HG02571 (cell line): ENCODE measurements around the gene DENND1C.
A peak's percentile ranks its signal among the peaks of the same experiment; 100 is the strongest.

Experiments used
- ATAC-seq: cut with Tn5 transposase; IDR thresholded peaks from one replicate; pipeline ENCODE4 v1.9.1; 2021; ENCODE audit warnings: mild to moderate bottlenecking, moderate library complexity; ENCODE audit not compliant: unreplicated experiment

The DENND1C gene

GRCh38 chr19:6481541-6482342 is at the start of gene DENND1C:
DENND1C (minus strand) TSS chr19:6481787; CDS start chr19:6481695, 92 bp downstream.
- ATAC-seq: no peak

- ATAC-seq: peak; percentile 41
These were observed 49.0 kb upstream of the DENND1C start, which contains the start of gene TNFSF9 for GRCh38 chr19:6530386-6531162. TNFSF9 (plus strand) TSS chr19:6531026; CDS start chr19:6531037, 11 bp downstream.

GRCh38 chr19:6529937-6530385 is 48.4 kb upstream of the DENND1C start:
- ATAC-seq: no peak

- ATAC-seq: no peak
These were observed 47.8 kb upstream of the DENND1C start for GRCh38 chr19:6529351-6529750.

- ATAC-seq: no peak
These were observed 47.0 kb upstream of the DENND1C start for GRCh38 chr19:6528544-6529121.

- peak; percentile 33 for ATAC-seq
These were observed 46.4 kb upstream of the DENND1C start for GRCh38 chr19:6527893-6528543.

GRCh38 chr19:6524311-6524710 is 42.7 kb upstream of the DENND1C start:
- no peak for ATAC-seq

GRCh38 chr19:6522712-6523111 is 41.1 kb upstream of the DENND1C start:
- ATAC-seq: no peak

GRCh38 chr19:6521718-6522646 is 40.4 kb upstream of the DENND1C start:
- no peak for ATAC-seq

GRCh38 chr19:6519289-6519688 is 37.7 kb upstream of the DENND1C start:
- no peak for ATAC-seq

- ATAC-seq: no peak
These were observed 36.7 kb upstream of the DENND1C start for GRCh38 chr19:6518145-6518911.

- ATAC-seq: peak; percentile 50
These were observed 35.2 kb upstream of the DENND1C start for GRCh38 chr19:6516659-6517291.

- peak; percentile 36 for ATAC-seq
These were observed 34.6 kb upstream of the DENND1C start for GRCh38 chr19:6516018-6516658.

GRCh38 chr19:6514926-6515544 is 33.4 kb upstream of the DENND1C start:
- ATAC-seq: no peak

- ATAC-seq: no peak
These were observed 32.5 kb upstream of the DENND1C start for GRCh38 chr19:6514089-6514488.

- ATAC-seq: no peak
These were observed 29.0 kb upstream of the DENND1C start for GRCh38 chr19:6510618-6511017.

GRCh38 chr19:6509118-6509971 is 27.8 kb upstream of the DENND1C start:
- ATAC-seq: no peak
